PC-3 (cell line): ENCODE results near the gene LRRC74A. TPM values are rescaled to one million over a fixed set of nuclear protein-coding genes. Genes with fewer than 3 reads are reported as not detected.

ENCODE experiments used
- ATAC-seq: fragments of 200-7000 bp; cut with Tn5 transposase; 2 replicates; pipeline ENCODE4 v1.9.1; 2020; ENCODE audit warnings: mild to moderate bottlenecking, moderate library complexity
- BruUV-seq: library from RNA; stranded (reverse); fragments of 400-500 nt; replicated peaks from 2 replicates; lab custom pipeline; 2021; lab: Mats Ljungman, UMichigan
- CTCF ChIA-PET: fragments of 300-600 bp; sonication (Branson Sonifier 250); formaldehyde crosslinking; loops from one replicate; lab custom pipeline; 2022; ENCODE audit warnings: antibody characterized with exemption; lab: Charles Lee
- POLR2A ChIA-PET: fragments of 300-600 bp; sonication (Branson Sonifier 250); formaldehyde crosslinking; loops from one replicate; lab custom pipeline; 2022; ENCODE audit warnings: antibody characterized with exemption; ENCODE audit not compliant: unreplicated experiment; lab: Charles Lee
- DNase-seq: peaks from one replicate; pipeline ENCODE4 v3.0.0-alpha.2; 2015
- H2AFZ ChIP-seq: fragments of 300-600 bp; sonication (generic); 2 replicates; pipeline ENCODE4 v1.6.0; 2016; ENCODE audit warnings: antibody characterized with exemption, low read length
- H3F3A ChIP-seq: fragments of 300-600 bp; sonication (generic); one replicate; pipeline ENCODE4 v1.6.0; 2017; ENCODE audit warnings: antibody characterized with exemption, low read length, control low read depth, mild to moderate bottlenecking; ENCODE audit not compliant: unreplicated experiment
- H3K27ac ChIP-seq: fragments of 300-600 bp; sonication (generic); 2 replicates; pipeline ENCODE4 v1.5.1; 2016; ENCODE audit warnings: mild to moderate bottlenecking, low read length
- H3K27me3 ChIP-seq: fragments of 300-600 bp; sonication (generic); 2 replicates; pipeline ENCODE4 v1.6.1; 2016; ENCODE audit warnings: low read length, mixed read lengths
- H3K36me3 ChIP-seq: fragments of 300-600 bp; sonication (generic); 2 replicates; pipeline ENCODE4 v1.6.1; 2016; ENCODE audit warnings: low read depth, mixed run types, low read length, mixed read lengths
- H3K4me1 ChIP-seq: fragments of 300-600 bp; sonication (generic); 2 replicates; pipeline ENCODE4 v1.5.1; 2016; ENCODE audit warnings: low read length; ENCODE audit not compliant: insufficient read depth
- H3K4me2 ChIP-seq: fragments of 300-600 bp; sonication (generic); 2 replicates; pipeline ENCODE4 v1.6.0; 2016; ENCODE audit warnings: low read length
- H3K4me3 ChIP-seq: fragments of 300-600 bp; sonication (generic); 2 replicates; pipeline ENCODE4 v1.5.1; 2016; ENCODE audit warnings: mild to moderate bottlenecking, low read length, mixed read lengths
- H3K79me2 ChIP-seq: fragments of 300-600 bp; sonication (generic); 2 replicates; pipeline ENCODE4 v1.6.1; 2017; ENCODE audit warnings: low read length, mixed read lengths
- H3K9ac ChIP-seq: fragments of 300-600 bp; sonication (generic); 2 replicates; pipeline ENCODE4 v1.6.0; 2016; ENCODE audit warnings: mild to moderate bottlenecking, low read length
- H3K9me2 ChIP-seq: fragments of 300-600 bp; sonication (generic); replicated peaks from 2 replicates; pipeline ENCODE4 v1.6.1; 2016; ENCODE audit warnings: mixed run types, low read length, mixed read lengths
- H3K9me3 ChIP-seq: fragments of 300-600 bp; sonication (generic); 2 replicates; pipeline ENCODE4 v1.6.1; 2016; ENCODE audit warnings: low read length, mixed read lengths
- H4K20me1 ChIP-seq: fragments of 300-600 bp; sonication (generic); 2 replicates; pipeline ENCODE4 v1.6.1; 2016; ENCODE audit warnings: low read length, mixed read lengths
- CTCF ChIP-seq: fragments of 300-600 bp; sonication (generic); conservative IDR thresholded peaks from 2 replicates; pipeline ENCODE4 v1.5.1; 2017; ENCODE audit warnings: antibody characterized with exemption, low read depth, mild to moderate bottlenecking, low read length
- EZH2 ChIP-seq: fragments of 300-600 bp; sonication (generic); IDR thresholded peaks from one replicate; pipeline ENCODE4 v1.6.1; 2017; ENCODE audit warnings: antibody characterized with exemption, mild to moderate bottlenecking, low read length; ENCODE audit not compliant: unreplicated experiment
- EZH2phosphoT487 ChIP-seq: fragments of 300-600 bp; sonication (generic); IDR thresholded peaks from 2 replicates; pipeline ENCODE4 v1.6.1; 2018; ENCODE audit warnings: mild to moderate bottlenecking, antibody characterized with exemption, low read length, borderline replicate concordance
- intact Hi-C: fragments of 100-400 bp; cut with micrococcal nuclease; formaldehyde crosslinking; loops from 2 replicates; pipeline ENCODE4 v1.9.0; 2023
- total RNA-seq: library from RNA; depleted of rRNA; stranded (reverse); fragments of >200 nt; gene quantifications from 2 replicates; pipeline ENCODE4 v1.2.3, GENCODE V29; 2014

The LRRC74A gene
- total RNA-seq, 1 experiment from 2014 or later, result not detected

GRCh38 chr14:76917158-76917596 lies 91.0 kb downstream of the LRRC74A start:
- Histone ChIP-seq H3K4me2 (peak overlapping the region; percentile 74), H3K79me2 (no peaks in the 10 kb centered on the region), H3F3A (peaks cover 6% of the 10 kb centered on the region), H3K36me3 (no peaks in the 10 kb centered on the region), H3K4me1 (peaks cover 70% of the 10 kb centered on the region), H3K27me3 (no peaks in the 10 kb centered on the region), H3K9me2 (no peaks in the 10 kb centered on the region), H3K9me3 (no peaks in the 10 kb centered on the region), H3K4me3 (no peak overlapping the region), H2AFZ (no peak overlapping the region), H4K20me1 (no peaks in the 10 kb centered on the region), H3K27ac (peak overlapping the region; percentile 97), H3K9ac (no peak overlapping the region)
- POLR2A ChIA-PET, result no interaction called here
- no peak for TF ChIP-seq EZH2
- no peak for TF ChIP-seq EZH2phosphoT487
- TF ChIP-seq CTCF, result peak; percentile 77
- ATAC-seq (no peak; the same call in 1 of the 2 replicates), DNase-seq (peak; percentile 85)
- CTCF ChIA-PET, result interaction anchor here (0.5 to 3.1 kb wide), 7 partner anchors 12 to 484 kb away, joined by 3 to 13 read pairs (median 3); no protein-coding TSS in a partner anchor
- intact Hi-C loops, result no loop called here
- no TSS peak for BruUV-seq

- H3K79me2 ChIP-seq, result no peaks in the 10 kb centered on the region
- CTCF ChIA-PET, result interaction anchor here (0.5 to 3.1 kb wide), 7 partner anchors 13 to 939 kb away, joined by 3 to 10 read pairs (median 3); no protein-coding TSS in a partner anchor
- H3K9me2 ChIP-seq, result no peaks in the 10 kb centered on the region
- H3K4me1 ChIP-seq, result peaks cover 70% of the 10 kb centered on the region
- H3K27me3 ChIP-seq, result no peaks in the 10 kb centered on the region
- no peaks in the 10 kb centered on the region for H3K36me3 ChIP-seq
- H3K9me3 ChIP-seq, result no peaks in the 10 kb centered on the region
- no TSS peak for BruUV-seq
- no peaks in the 10 kb centered on the region for H4K20me1 ChIP-seq
- TF ChIP-seq EZH2, result no peak
- no peak for TF ChIP-seq CTCF
- TF ChIP-seq EZH2phosphoT487, result no peak
- H2AFZ ChIP-seq, result no peak overlapping the region
- POLR2A ChIA-PET, result no interaction called here
- no peak; the same call in 1 of the 2 replicates for ATAC-seq
- no peak for DNase-seq
- H3F3A ChIP-seq, result peaks cover 6% of the 10 kb centered on the region
- H3K9ac ChIP-seq, result peak overlapping the region; percentile 80
- peak overlapping the region; percentile 74 for H3K4me2 ChIP-seq
- intact Hi-C loops, result loop anchor here (1.0 to 2.0 kb wide), 4 partner anchors 39 to 153 kb away; no protein-coding TSS in a partner anchor
- H3K27ac ChIP-seq, result peak overlapping the region; percentile 97
- 0 out of 2 replicates have a peak overlapping the region, but pooled peaks have one; percentile 18 for H3K4me3 ChIP-seq
Measured at GRCh38 chr14:76917745-76918255, 91.6 kb downstream of the LRRC74A start.
